Superior temporal gyrus (tissue), 1 donor: Measurements from ENCODE around the gene AANAT.
A peak's percentile ranks its signal among the peaks of the same experiment; 100 is the strongest.

ENCODE experiments used
- DNase-seq: peaks from one replicate; pipeline ENCODE4 v3.0.0-alpha.2; 2016; ENCODE audit errors: extremely low spot score

AANAT gene

DNA sequence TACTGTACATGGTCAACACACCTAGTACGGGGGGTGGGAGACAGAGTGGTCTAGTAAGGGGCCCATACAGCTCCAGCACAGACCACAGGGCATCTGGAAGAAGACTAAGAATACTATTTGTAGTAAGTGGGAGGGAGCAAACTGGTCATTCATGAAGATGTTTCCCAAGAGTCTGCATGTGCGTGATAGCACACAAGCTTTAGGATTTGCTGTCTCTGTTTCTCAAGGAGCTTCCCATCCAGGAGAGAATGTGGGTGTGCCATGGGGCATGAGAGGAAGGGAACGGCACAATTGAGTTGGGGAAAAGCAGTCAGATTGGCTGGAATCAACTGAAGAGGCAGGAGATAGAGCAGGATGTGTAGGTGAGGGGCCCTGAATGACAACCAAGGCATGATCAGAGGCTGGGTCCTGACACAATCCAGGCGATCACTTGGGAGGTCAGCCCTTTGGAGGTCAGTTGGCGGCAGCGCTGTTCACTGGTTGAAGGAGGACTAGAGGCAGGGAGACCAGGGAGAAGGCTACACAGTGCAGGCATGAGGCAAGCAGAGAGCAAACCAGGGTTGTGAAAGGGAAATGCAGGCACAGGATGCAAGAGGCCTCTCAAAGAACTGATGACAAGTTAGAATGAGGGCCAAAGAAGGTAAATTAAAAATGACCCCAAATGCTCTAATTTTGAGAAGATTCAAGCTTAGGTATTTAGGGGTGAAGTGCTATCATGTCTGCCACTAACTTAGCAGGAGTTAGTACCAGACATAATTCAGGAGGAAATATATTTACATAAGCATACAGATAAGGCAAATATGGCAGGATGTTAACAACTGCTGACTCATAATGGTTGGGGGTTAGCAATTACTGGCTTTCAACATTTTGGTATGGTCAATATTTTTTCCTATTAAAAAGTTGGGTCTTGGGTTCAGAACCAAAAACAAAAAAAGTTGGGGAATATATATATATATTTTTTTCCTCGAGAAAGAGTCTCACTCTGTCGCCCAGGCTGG is 24.8 kb upstream of the AANAT start:
- no peak for DNase-seq

DNA sequence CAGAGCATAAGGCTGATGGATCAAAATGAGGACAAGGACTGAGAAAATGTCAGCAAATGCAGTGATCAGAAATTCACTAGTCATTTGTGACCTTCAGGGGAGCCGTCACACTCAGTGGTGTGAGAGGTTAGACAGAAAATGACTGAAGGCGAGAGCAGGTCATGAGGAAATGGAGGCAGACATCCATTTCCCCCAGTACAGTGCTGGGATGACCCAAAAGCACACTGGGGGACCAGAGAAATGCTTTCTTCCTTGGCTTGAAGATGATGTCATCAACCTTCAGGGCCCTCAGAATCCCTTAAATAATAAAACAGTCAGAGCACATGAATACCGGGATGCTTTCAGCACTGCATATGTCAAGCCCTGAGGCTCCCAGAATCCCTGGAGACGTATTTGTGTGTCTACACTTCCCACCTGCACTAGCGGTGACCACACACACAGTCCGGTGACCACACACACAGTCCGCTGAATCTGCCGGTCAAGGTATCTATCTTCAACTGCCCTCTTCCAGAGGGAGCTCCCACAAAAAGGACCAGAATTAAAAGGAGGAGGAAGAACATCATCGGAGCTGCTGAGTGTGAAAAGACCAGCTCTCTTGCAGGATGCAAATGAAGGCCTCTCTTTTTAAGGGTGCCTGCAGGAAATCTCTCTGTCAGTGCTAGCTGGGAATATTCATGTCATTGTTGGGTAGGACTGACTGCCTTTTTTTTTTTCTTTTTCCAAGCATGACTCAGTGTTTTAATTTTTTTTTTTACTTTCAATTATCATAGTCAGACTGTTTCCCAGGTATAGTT is 22.7 kb upstream of the AANAT start:
- DNase-seq, result peak; percentile 22

DNA sequence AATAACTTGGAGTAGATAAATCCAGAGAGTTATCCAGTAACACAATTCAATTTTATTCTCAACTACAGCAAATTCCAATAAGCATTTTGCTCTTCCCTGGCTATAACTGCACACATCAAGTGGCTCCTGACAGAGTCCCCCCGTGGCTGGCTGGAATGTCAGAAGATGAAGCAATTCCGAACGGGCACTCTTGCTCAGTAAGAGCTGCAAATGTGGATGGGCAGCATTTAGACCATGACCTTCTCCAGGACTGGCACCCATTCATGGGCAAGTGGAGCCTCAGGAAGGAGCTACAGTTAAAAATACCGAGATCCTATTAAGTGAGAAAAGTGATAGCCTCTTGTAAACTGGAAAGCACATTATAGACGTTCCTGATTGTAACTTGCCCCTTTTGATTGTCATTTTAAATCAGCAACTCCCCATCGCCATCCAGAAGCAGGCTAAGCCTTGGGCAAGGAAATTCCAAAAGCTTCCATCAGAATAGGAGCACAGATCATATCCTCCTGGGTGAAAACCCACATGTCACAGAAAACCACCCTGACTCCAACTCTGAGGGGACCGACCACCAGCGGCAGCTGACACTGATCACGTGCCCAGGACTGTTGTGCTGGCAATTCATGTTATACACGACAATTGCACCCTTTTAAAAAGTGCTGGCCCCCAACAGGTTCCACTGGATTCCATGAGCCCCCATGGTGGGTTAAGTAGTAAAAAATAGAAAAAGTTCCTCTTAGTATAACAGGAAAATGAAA is 21.5 kb upstream of the AANAT start:
- no peak for DNase-seq

DNA sequence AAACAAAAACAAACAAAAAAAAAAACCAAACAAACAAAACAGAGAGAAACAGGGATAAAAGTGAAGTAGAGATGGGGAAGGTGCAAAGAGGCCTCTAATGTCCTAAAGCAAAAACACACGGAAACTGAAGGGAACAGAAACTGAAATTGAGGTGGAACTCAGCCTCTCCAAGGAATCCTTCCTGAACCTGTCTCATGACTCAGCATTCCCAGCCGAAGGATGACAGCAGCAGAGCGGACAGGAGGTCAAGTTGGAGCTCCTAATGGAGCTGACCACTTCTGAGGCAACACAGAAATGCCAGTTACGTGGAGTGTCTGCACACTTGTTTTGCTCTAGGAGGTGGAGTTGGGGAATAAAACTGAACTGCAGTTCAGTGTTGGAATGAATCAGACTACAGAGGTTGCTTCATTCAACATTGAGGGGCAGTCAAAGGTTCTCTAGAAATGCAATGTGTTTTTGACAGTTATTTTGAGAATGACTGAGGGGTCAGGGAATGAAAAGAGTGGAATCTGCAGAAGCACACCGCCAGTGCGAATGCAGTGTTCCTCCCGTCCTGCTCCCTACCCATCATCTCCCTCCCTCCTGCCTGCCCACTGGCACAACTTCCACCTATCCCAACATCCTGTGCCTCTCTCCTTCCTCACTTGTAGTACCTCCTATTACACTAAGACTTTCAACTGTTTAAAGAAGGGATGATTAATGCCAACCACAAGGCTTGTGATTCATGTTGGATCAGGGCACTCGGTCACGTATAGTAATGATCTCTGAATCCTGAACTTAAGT is 20.8 kb upstream of the AANAT start:
- DNase-seq, result peak; percentile 24

DNA sequence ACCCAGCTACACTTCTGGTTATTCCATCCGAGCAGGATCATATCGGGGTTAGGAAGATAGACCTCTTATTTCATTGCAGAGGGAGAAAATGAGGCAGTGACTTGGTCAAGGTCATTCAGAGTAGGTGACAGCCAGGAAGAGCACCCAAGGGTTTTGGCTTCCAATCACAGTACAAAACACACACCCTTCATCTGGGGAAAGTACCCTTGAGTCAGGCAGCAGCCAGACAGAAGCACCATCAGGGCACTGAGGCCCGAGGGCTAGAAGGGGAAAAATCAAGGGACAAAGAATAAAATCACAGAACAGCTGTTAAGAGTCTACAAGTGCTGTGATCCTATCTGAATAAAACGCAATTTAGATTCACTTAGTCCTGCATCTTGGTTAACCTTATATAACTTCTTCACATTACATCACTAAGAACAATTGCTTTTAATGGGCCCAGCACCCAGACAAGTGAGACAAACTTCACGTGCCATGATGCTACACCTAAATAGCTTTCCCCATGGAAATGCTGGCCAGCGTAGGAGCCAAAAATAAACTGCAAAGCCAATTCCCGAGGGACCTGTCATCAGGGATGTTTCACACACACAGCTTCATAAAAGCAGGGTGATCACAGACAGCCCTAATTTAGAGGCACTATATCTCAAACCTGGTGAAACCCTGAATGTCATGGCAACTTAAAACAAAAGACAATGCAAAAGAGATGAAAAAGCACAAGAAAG is 19.3 kb upstream of the AANAT start:
- no peak for DNase-seq

DNA sequence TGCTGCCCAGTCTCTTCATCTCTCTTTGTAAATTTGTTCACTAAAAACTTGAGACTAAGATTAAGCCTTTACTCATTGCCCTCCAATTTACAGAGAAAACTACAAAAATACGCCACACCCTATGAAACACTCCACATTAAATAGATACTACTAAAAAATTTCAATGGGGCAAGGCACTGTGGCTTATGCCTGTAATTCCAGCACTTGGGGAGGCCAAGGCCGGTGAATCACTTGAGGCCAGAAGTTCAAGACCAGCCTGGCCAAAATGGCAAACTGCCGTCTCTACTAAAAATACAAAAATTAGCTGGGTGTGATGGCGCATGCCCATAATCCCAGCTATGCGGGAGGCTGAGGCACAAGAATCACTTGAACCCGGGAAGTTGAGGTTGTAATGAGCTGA is 18.3 kb upstream of the AANAT start:
- DNase-seq, result no peak

DNA sequence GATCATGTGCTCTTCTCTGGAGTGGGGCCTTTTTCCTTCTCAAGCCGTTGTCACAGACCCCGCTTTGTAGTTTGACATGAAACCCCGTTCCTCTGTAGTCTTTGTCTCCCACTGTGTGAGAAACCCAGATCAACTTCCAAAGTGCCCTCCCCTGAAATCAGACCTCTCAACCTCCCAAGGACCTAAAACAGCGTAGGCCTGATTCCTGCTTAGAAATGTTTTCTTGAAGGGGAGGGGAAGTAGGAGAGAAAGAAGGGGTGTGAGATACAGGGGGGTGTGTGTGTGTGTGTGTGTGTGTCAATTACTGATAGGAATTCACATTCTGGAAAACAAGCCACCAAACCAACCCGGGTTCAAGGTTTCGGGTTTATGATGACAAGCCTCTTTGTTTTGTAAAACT is 15.9 kb upstream of the AANAT start:
- no peak for DNase-seq

DNA sequence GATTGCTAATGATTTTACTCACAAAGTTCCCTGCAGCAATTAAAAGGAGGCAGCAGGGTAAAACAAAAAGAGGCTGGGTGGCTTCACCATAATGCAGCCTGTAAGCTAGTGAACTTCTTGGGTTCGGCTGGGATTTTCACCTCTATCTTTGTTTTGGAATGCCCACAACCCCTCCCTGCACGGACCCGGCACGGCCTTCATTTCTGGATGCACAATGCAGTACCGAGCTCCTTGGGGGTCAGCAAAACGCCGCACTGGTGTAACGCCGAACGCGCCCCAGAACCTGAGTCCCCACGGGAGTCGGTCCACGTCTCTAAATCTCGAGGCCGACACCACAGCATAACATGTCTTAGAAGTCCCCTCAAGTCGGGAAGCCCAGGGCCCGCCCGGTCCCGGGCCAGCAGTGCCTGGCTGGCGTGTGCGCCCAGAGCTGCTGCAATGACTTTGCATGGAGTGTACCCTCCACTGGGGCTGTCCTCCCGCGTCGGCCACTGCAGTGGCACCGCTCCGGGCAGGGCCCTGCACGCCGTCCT is 15.2 kb upstream of the AANAT start:
- DNase-seq, result peak; percentile 19

DNA sequence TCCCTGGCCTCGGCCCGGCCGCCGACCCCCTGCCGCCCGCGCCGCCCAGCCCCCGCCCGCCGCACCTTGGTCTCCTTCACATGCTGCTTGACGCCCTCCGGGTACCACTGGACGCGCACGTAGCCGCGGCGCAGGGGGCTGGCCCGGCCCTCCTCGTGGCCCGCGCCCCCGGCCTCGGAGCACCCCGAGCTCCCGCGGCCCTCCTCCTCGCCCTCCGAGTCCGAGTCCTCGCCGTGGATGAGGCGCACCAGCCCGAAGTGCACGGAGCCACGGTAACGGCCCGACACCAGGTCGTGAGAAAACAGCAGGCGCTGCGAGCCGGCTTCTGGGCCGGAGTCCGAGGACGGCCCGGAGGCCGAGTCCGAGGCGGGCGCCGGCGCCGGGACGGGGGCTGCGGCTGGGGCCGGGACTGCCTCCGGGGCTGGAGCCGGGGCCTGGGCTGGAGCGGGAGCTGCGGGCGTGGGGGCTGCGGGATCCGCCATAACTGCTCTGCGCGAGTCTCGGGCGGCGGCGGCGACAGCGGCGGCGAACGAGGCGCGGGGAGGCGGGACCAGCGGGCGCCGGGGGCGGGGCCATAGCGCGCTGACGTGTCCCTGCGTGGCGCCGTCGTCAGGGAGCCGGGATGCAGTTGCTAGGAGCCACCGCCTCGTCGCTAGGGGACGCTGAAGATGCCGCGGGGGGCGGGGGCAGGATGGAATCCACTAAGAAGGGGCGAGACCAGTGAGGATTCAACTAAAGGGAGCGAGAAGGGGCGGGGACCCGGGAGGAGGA is 14.6 kb upstream of the AANAT start, which contains the start of gene UBE2O:
UBE2O (minus strand) TSS at position 493 of the 771 bp plus-strand sequence; CDS start at position 482, 11 bp downstream.
- DNase-seq, result peak; percentile 83

DNA sequence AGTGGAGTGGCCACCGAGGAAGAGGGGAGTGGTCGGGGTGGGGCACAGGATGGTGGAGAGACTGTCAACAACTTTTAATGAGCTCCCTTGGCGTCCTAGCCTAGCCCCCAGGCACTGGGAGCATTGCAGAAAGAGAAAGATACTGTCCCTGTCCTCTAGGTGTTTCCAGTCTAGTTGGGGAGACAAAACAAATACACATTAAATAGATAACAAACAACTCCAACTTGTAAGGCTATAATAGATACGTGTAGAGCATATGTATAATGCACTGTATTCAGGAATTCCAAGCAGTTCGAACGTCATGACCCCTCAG is 14.0 kb upstream of the AANAT start:
- no peak for DNase-seq

DNA sequence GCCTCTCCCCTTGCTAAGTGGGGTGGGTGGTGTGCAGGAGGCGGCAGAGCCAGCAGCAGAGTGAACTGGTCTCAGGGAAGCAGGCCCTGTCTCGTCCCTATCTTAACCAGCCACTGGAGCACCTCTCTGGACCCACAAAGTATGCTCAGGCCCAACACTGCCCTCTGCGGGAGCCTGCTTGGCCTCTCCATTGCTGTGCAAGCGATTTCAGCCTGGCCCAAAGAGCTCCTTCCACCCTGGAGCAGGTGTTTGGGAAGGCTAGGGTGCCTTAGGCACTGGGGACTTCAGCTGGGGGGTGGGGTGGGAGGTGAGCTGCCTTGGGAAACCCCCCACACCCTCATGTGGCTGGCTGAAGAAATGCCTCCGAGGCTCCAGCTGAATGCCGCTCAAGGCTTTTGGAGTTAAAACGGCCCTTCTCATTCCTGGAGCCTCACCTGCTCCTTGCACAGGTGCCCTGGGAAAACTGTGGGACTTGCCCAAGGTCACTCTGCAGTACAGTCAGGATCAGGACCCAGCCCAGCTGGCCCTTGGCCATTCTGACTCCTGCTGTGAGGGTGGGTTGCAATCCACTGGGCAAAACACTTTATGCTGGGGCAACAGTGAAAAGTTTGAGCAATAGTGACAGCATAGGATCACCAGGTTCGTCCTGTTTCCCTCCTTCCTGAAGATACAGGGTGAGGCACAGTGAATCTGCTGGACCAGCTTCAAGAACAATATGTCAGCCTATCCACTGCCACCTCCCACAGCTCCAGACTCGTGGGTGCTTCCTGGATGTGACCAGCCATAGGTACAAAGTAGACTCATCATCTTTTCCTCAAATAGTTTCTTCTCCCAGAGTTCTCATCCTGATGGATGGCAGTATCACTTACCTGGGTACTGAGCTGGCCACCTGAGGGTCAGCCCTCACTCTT is 8.6 kb upstream of the AANAT start:
- DNase-seq, result no peak

DNA sequence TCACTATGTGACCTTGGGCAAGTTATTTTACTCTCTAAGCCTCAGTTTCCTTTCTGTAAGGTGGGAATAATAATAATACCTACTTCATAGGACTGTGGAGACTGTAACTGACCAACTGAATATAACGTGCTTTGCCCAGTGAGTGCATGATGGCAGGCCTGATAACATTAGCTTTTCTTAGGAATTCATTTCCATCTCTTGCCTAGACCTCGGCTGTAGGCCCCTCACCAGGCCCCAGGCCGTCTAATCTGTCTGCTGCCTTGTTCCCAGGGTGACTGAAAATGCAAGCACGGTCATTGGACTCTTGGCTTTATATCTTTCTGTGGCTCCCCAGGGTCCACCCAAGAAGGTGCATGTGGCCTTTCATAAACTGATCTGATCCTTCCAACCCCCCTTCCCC is 7.7 kb upstream of the AANAT start:
- DNase-seq, result no peak

DNA sequence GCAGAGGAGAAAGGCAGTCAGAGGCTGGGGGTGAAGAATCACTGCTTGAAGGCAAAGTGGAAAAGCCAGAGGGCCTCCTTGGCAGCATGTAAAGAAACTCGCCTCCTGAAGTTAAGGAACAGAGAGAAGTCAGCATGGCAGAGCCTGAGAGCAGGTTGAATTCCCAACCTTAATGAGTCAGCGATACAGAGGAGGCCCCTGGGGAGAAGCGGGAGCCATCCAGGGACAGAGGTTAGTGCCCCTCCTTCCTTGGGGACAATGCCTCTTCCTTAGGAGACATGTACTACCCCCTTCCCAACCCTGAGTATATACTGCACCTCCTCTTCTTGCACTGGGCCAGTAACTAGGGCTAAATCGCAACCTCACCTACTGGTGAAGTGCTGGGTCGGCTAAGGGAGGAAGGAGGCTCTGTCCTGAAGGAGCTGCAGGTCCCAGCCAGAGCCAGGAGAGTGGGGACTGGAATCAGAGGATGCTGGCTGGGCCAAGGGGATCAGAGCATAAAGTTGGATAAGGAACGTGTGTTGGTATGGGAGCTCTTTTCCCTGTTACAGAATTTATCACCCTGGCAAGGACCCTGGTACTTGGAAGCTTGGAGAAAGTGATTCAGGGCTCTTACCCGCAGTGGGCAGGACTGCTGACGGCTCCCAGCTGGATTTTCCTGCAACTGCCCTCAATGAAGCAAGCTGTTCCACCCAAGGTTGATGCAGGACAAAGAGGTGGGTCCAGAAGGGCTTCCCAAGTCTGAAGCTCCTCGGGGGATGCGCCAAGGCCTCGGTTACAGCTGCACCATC is 5.4 kb upstream of the AANAT start:
- DNase-seq, result no peak

DNA sequence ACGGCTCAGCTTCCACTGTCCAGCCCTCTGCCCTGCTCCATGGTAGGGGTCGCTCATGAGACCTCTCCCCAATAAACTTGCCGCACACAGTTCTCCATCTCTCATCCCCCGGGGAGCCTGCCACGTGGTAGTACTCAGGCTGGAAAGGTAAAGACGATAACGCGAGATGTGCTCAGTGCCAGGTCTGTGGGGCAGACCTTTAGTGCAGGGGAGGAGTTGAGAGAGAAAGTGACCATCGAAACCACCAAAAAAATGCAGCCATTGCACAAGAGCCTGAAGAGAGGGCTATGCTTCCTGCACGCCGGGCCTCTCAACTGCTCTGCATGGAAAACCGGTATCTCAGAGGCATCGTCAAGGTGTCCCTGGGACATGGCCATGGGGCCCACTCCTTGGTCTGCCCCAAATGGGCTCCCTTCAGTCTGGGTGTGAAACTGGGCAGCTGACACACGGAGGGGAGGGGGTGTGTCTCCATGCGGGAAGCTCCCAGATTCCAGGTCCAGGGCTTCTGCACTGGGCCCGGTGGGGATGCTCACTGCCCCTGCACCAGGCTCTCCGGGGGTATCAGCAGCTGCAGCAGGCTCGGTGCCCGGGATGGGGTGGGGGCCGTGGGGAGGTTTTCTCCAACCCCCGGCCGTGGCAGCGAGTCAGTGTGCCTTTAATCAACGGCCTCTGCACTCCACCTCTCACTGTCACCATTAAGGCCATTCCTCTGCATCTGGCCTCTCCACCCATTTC is 4.7 kb upstream of the AANAT start:
- DNase-seq, result no peak

DNA sequence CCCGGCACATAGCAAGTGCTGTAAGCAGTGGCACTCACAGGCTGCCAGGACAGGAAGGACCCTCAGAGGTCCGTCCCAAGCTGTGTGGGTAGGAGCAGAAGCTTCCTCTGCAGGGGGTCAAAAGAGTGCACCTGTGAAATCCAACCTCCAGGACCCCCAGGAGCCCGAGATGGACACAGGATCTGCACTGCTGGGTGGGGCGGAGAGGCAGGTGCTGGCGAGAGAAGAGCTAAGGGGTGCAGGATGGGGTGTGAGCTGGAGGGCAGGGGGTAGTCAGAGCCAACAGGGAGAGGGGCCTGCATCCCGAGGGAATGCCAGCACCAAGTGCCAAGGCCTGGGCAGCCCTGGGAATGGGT is 650 bp upstream of the AANAT start:
- DNase-seq, result no peak

DNA sequence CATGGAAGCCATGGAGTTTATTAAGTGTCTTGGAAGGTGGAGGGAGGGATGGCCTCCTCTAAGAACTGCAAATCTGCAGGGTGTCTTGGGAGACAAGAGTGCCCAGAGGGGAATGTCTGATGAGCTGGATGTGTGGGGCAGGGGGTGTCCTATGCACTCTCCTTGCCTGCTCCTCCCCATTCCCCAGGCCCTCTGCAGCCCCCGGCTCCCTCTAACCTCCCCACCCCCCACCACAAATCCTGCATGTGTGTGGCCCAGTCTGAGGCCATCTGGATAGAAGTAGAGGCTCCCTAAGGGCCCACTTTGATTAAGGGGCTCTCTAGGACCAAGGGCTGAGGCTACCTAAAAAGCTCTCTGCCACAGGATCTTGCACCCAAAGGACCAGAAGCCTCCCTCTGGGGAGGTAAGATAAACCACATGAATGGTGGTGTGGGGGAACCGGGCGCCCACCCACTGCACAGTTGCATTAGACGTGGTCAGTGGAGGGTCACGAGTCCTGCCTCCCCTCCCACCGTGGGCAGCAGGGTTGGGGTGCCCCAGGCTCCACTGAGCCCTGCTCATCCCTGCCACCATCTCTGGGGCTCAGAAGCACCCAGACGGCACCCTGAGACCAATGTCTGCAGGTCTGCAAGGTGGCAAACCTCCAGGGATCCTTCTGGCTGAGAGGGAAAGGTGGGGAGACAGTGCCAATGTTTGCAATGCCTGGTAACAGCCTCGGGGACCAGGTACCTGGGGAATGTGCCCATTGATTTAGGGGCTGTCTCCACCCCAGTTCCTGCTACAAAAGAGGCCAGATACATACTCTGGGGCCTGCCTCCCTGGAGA is 618 bp downstream of the AANAT start:
- no peak for DNase-seq
